Chondrocyte (in vitro differentiated cells): ENCODE results near the gene SYNPR. TPM values are rescaled to one million over a fixed set of nuclear protein-coding genes. Genes with fewer than 3 reads are reported as not detected.

Experiments used
- DNase-seq: peaks from one replicate; pipeline ENCODE4 v3.0.0; 2021; ENCODE audit warnings: mixed read lengths, low spot score
- H3K27ac Mint-ChIP-seq: one replicate; pipeline ENCODE4 v1.8.0; 2021; ENCODE audit warnings: mild to moderate bottlenecking, moderate library complexity, mixed read lengths; ENCODE audit not compliant: unreplicated experiment
- H3K27me3 Mint-ChIP-seq: 2 replicates; pipeline ENCODE4 v1.8.0; 2021; ENCODE audit warnings: low read depth, mixed read lengths
- H3K36me3 Mint-ChIP-seq: 2 replicates; pipeline ENCODE4 v1.8.0; 2021; ENCODE audit warnings: low read depth, mixed read lengths
- H3K4me1 Mint-ChIP-seq: 2 replicates; pipeline ENCODE4 v1.8.0; 2021; ENCODE audit warnings: low read depth, mild to moderate bottlenecking, mixed read lengths
- H3K4me3 Mint-ChIP-seq: one replicate; pipeline ENCODE4 v1.8.0; 2021; ENCODE audit warnings: mild to moderate bottlenecking, moderate library complexity, mixed read lengths; ENCODE audit not compliant: unreplicated experiment
- H3K9me3 Mint-ChIP-seq: 2 replicates; pipeline ENCODE4 v1.8.0; 2021; ENCODE audit warnings: low read depth, mixed read lengths
- total RNA-seq: library from RNA; stranded (reverse); gene quantifications from 3 replicates; pipeline ENCODE4 v1.2.1, GENCODE V29; 2021
- TF ChIP-seq, protein P1 (sequence below): fragments of 200-600 bp; sonication (generic); IDR thresholded peaks from 2 replicates; pipeline ENCODE4 v1.5.0; 2021; ENCODE audit warnings: antibody characterized with exemption, mild to moderate bottlenecking, moderate library complexity

The SYNPR gene
- total RNA-seq, 1 donor from 2014 or later: not detected

DNA sequence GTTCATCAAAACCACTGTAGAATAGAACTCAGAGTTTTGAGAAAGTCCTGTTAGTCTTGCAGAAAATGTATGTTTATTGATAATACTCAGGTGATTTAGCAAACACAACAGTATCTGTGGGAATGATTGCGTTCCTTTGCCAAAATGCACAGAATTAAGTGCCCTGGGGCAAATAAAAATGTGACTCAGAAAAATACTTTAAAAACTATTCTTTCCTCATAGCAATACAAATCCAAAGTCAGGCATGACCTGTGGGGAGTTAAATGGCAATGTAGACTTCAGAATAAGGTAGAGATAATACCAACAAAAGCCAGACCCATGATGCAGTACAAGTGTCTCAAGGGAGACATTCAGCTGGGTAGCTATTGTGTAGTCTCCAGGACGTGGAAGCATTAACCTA lies 302.0 kb downstream of the SYNPR start:
- no peaks in the 10 kb centered on the region for H3K4me1 Mint-ChIP-seq
- DNase-seq: no peak
- no peaks in the 10 kb centered on the region for H3K36me3 Mint-ChIP-seq
- TF ChIP-seq, protein P1, sequence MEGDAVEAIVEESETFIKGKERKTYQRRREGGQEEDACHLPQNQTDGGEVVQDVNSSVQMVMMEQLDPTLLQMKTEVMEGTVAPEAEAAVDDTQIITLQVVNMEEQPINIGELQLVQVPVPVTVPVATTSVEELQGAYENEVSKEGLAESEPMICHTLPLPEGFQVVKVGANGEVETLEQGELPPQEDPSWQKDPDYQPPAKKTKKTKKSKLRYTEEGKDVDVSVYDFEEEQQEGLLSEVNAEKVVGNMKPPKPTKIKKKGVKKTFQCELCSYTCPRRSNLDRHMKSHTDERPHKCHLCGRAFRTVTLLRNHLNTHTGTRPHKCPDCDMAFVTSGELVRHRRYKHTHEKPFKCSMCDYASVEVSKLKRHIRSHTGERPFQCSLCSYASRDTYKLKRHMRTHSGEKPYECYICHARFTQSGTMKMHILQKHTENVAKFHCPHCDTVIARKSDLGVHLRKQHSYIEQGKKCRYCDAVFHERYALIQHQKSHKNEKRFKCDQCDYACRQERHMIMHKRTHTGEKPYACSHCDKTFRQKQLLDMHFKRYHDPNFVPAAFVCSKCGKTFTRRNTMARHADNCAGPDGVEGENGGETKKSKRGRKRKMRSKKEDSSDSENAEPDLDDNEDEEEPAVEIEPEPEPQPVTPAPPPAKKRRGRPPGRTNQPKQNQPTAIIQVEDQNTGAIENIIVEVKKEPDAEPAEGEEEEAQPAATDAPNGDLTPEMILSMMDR: no peak
- no peak overlapping the region for H3K27ac Mint-ChIP-seq
- peaks cover 13% of the 10 kb centered on the region for H3K27me3 Mint-ChIP-seq
- H3K9me3 Mint-ChIP-seq: no peaks in the 10 kb centered on the region
- no peak overlapping the region for H3K4me3 Mint-ChIP-seq

DNA sequence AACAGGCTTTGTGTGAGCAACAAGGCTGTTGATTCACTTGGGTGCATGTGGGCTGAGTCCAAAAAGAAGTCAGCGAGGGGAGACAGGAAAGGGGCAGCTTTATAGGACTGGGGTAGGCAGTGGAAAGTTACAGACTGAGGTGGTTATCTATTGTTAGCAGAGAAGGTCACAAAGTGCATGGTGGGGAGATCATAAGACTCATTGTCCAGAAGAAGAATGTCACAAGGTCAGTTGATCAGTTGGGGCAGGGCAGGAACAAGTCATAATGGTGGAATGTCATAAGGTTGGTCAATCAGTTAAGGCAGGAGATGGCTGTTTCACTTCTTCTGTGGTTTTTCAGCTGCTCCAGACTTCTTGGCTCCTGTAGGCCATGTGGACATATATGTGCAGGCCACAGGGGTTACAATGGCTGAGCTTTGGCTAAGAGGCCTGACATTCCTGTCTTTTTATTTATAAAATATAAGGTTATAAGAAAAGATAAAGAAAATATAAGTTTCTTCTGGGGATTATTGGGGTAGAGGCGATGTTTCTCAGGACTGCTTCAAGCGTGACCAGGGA lies 304.9 kb downstream of the SYNPR start:
- TF ChIP-seq, protein P1: no peak
- H3K27me3 Mint-ChIP-seq: peaks cover 12% of the 10 kb centered on the region
- no peak overlapping the region for H3K4me3 Mint-ChIP-seq
- no peaks in the 10 kb centered on the region for H3K36me3 Mint-ChIP-seq
- no peaks in the 10 kb centered on the region for H3K4me1 Mint-ChIP-seq
- H3K9me3 Mint-ChIP-seq: no peaks in the 10 kb centered on the region
- DNase-seq: no peak
- no peak overlapping the region for H3K27ac Mint-ChIP-seq

DNA sequence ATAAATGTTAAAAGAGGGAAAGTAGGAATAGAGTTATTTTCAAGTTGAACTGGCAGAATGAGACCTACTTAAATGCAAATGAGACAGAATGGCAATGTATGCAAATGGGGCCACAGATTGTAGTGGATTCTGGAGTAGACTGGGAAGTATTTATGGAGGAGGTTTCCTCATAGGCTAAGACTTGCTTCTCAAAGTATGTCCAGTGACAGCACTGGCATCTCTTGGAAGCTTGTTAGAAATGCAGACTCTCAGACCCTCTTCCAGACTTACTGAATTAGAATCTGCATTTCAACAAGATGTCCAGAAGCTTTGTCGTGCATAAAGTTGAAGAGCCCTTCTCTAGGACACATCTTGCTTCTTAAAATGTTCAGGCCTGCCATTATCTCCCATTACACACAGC lies 306.6 kb downstream of the SYNPR start:
- H3K4me1 Mint-ChIP-seq: no peaks in the 10 kb centered on the region
- TF ChIP-seq, protein P1: no peak
- peaks cover 9% of the 10 kb centered on the region for H3K27me3 Mint-ChIP-seq
- no peak for DNase-seq
- H3K27ac Mint-ChIP-seq: no peak overlapping the region
- H3K36me3 Mint-ChIP-seq: no peaks in the 10 kb centered on the region
- H3K4me3 Mint-ChIP-seq: no peak overlapping the region
- peaks cover 4% of the 10 kb centered on the region for H3K9me3 Mint-ChIP-seq

DNA sequence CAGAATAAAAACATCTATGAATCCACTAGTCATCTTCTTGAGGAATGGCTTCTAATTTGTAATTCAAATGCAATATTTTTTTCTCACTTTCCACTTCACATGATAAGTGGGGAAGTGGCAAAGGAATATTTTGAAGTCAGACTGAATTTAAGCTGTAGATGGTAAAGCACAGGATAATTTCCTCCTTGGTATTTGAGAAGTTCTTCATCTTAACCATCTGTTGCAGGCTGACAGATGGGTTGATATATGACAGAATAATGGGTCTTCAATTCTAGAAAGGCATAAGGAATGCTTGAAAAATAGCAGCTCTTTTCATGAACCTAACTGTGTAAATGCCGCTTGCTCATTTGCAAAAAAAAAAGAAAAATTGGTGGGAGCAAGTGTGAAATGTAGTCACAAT lies 307.8 kb downstream of the SYNPR start:
- H3K27ac Mint-ChIP-seq: no peak overlapping the region
- peaks cover 9% of the 10 kb centered on the region for H3K27me3 Mint-ChIP-seq
- H3K36me3 Mint-ChIP-seq: no peaks in the 10 kb centered on the region
- TF ChIP-seq, protein P1: no peak
- H3K9me3 Mint-ChIP-seq: peaks cover 4% of the 10 kb centered on the region
- no peak overlapping the region for H3K4me3 Mint-ChIP-seq
- H3K4me1 Mint-ChIP-seq: no peaks in the 10 kb centered on the region
- DNase-seq: no peak

DNA sequence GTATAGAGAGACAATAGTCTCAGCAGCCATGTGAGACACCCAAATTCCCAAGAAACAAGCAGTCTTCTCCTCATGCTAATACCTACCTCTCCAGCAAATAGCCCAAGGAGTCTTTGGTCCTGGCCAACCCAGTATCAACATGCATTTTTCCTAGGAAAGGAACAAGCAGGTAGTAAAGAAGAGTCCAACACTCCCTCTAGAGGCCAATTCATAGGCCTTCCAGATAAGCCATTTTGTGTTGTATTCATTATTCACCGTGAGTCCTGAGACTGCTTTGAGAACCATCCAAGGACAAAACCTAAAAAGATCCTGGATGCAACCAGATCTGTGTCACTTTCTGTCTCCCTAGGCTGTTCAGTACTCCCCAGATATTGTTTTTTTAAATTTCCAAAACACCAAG lies 310.8 kb downstream of the SYNPR start:
- Mint-ChIP-seq H3K4me1 (no peaks in the 10 kb centered on the region), H3K9me3 (peaks cover 4% of the 10 kb centered on the region), H3K27me3 (peaks cover 10% of the 10 kb centered on the region), H3K36me3 (no peaks in the 10 kb centered on the region), H3K27ac (no peak overlapping the region), H3K4me3 (no peak overlapping the region)
- TF ChIP-seq, protein P1: no peak
- DNase-seq: no peak
